Measurements from ENCODE around the gene EFNA2.

- TF ChIP-seq CEBPB (IDR thresholded peaks at IDR 0.05; ENCODE audit: low read depth, low read length) (no peak), ASH2L (IDR thresholded peaks at IDR 0.05; ENCODE audit: low read length) (no peak), CTCF (IDR thresholded peaks at IDR 0.05; ENCODE audit: control extremely low read depth in 1 of 3, insufficient read depth in 1 of 3, low read depth in 1 of 3, low read length in 3 of 3) (no peak), RAD21 (IDR thresholded peaks at IDR 0.05 in 1 of 2, conservative IDR thresholded peaks at IDR 0.05 in 1 of 2; ENCODE audit: low read depth in 2 of 2, low read length in 2 of 2) (no peak), SAP30 (IDR thresholded peaks at IDR 0.05; ENCODE audit: insufficient read depth, insufficient replicate concordance, low read length) (no peak), CBX5 (IDR thresholded peaks at IDR 0.05; ENCODE audit: low read depth, low read length) (no peak), POLR2A (IDR thresholded peaks at IDR 0.05; ENCODE audit: control extremely low read depth in 1 of 2, low read depth in 2 of 2, low read length in 2 of 2) (peak in 1 of 2 experiments; percentile 16; a peak in 1 of 3 replicates), POLR2AphosphoS5 (IDR thresholded peaks at IDR 0.05; ENCODE audit: low read depth, low read length) (no peak; the same call in 1 of the 2 replicates), JUND (IDR thresholded peaks at IDR 0.05; ENCODE audit: low read length) (no peak), EP300 (IDR thresholded peaks at IDR 0.05; ENCODE audit: borderline replicate concordance in 1 of 2, low read depth in 2 of 2, low read length in 2 of 2) (no peak), YY1 (IDR thresholded peaks at IDR 0.05; ENCODE audit: low read depth, low read length) (no peak), CTBP2 (IDR thresholded peaks at IDR 0.05; ENCODE audit: borderline replicate concordance, insufficient read depth, insufficient read length, low read length) (no peak)
Measured at GRCh38 chr19:1275976-1276627, 9.6 kb upstream of the EFNA2 start.
